WERI-Rb-1 (cell line): Measurements from ENCODE around the gene DENND2C.

Experiments used
- DNase-seq: peaks from one replicate; pipeline ENCODE4 v3.0.0-alpha.2; 2020
- H3K27ac ChIP-seq: fragments of 250-450 bp; sonication (Bioruptor Pico); 2 replicates; pipeline ENCODE4 v1.5.1; 2020; ENCODE audit warnings: mild to moderate bottlenecking, moderate library complexity
- H3K27me3 ChIP-seq: fragments of 250-450 bp; sonication (Bioruptor Pico); 2 replicates; pipeline ENCODE4 v1.5.1; 2021; ENCODE audit warnings: mild to moderate bottlenecking, low read depth, moderate library complexity; ENCODE audit not compliant: insufficient read depth, severe bottlenecking
- H3K36me3 ChIP-seq: fragments of 250-450 bp; sonication (Bioruptor Pico); 2 replicates; pipeline ENCODE4 v1.5.1; 2020; ENCODE audit warnings: mild to moderate bottlenecking, moderate library complexity
- H3K4me3 ChIP-seq: 2 replicates; pipeline ENCODE4 v1.5.1; 2011; ENCODE audit warnings: low read depth, mild to moderate bottlenecking, control low read depth, low read length
- H3K9me3 ChIP-seq: fragments of 250-450 bp; sonication (Bioruptor Pico); 2 replicates; pipeline ENCODE4 v1.5.1; 2021; ENCODE audit warnings: mild to moderate bottlenecking, moderate library complexity; ENCODE audit not compliant: severe bottlenecking
- CTCF ChIP-seq: IDR thresholded peaks from 2 replicates; pipeline ENCODE4 v1.5.1; 2011; ENCODE audit warnings: low read depth, mild to moderate bottlenecking, control low read depth, inconsistent platforms, low read length

Gene DENND2C

GRCh38 chr1:114666954-114667353, 2.9 kb downstream of the DENND2C start:
- Histone ChIP-seq H3K27ac (no peak overlapping the region), H3K36me3 (no peaks in the 10 kb centered on the region), H3K27me3 (no peaks in the 10 kb centered on the region), H3K4me3 (no peak overlapping the region), H3K9me3 (no peaks in the 10 kb centered on the region)
- DNase-seq = no peak
- no peak for TF ChIP-seq CTCF

DNA sequence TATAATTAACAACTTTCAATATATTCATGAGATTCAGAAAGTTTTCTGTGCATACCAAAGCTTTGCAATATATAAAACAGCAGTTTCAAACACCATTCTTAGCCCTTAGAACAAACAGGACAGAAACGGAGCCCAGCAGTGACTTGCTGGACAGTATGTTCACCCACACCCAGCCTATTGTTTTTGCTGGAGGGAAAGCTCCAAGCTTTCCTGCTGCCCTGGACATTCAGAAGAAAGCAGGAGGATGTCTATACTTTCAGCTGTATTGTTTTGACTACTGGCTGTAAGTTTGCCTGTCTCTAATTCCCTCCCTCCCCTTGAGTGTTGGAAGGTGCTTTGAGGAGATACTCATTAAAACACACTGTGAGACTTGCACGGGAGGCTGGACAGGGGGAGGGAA, 9.6 kb downstream of the DENND2C start:
- Histone ChIP-seq H3K9me3 (no peaks in the 10 kb centered on the region), H3K36me3 (no peaks in the 10 kb centered on the region), H3K4me3 (no peak overlapping the region), H3K27me3 (no peaks in the 10 kb centered on the region), H3K27ac (no peak overlapping the region)
- no peak for DNase-seq
- no peak for TF ChIP-seq CTCF

DNA sequence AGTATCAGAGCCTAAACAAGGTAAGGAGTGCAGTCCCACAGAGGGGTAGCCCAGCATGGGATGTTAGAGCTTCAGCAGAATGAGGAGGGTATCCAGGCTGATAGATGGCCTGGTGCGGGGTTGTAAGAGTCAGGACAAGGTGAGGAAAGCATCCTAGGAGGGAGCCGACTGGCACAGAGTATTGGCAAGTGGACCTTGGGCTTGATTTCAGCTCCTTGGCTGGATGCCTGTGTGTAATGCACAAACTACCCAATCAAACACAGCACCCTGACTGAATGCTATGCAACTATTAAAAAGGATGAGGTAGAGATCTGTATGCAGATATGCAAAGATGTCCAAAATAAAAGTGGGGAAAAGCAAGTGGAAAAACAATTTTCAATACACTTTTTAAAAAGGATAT, 18.0 kb downstream of the DENND2C start:
- no peak overlapping the region for H3K4me3 ChIP-seq

GRCh38 chr1:114648503-114648902, 21.3 kb downstream of the DENND2C start:
- no peak for TF ChIP-seq CTCF
- H3K36me3 ChIP-seq = no peaks in the 10 kb centered on the region
- no peaks in the 10 kb centered on the region for H3K27me3 ChIP-seq
- no peak for DNase-seq
- no peak overlapping the region for H3K27ac ChIP-seq
- H3K4me3 ChIP-seq = no peak overlapping the region
- H3K9me3 ChIP-seq = no peaks in the 10 kb centered on the region

More for the DNA sequence above, 18.0 kb downstream of the DENND2C start:
- H3K9me3 ChIP-seq = no peaks in the 10 kb centered on the region
- H3K27ac ChIP-seq = no peak overlapping the region
- H3K27me3 ChIP-seq = no peaks in the 10 kb centered on the region
- no peak for TF ChIP-seq CTCF
- H3K36me3 ChIP-seq = no peaks in the 10 kb centered on the region
- DNase-seq = no peak

DNA sequence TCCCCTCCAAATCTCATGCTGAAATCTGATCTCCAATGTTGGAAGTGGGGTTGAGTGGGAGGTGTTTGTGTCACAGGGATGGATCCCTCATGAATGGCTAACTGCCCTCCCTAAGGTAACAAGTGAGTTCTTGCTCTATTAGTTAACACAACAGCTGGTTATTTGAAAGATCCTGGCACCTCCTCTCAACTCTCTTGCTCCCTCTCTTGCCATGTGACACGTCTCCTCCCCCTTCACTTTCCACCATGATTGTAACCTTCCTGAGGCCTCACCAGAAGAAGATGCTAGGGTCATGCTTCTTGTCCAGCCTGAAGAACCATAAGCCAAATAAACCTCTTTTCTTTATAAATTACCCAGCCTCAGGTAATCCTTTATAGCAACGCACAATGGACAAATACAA, 28.5 kb downstream of the DENND2C start:
- Histone ChIP-seq H3K27ac (no peak overlapping the region), H3K36me3 (no peaks in the 10 kb centered on the region), H3K4me3 (no peak overlapping the region), H3K9me3 (no peaks in the 10 kb centered on the region), H3K27me3 (no peaks in the 10 kb centered on the region)
- no peak for DNase-seq
- no peak for TF ChIP-seq CTCF

- Histone ChIP-seq H3K27ac (no peak overlapping the region), H3K9me3 (no peaks in the 10 kb centered on the region), H3K36me3 (no peaks in the 10 kb centered on the region), H3K4me3 (no peak overlapping the region), H3K27me3 (no peaks in the 10 kb centered on the region)
- DNase-seq = no peak
- no peak for TF ChIP-seq CTCF
These were observed 30.9 kb downstream of the DENND2C start for GRCh38 chr1:114638910-114639309.
